ENCODE results near the gene NOL9.

DNA sequence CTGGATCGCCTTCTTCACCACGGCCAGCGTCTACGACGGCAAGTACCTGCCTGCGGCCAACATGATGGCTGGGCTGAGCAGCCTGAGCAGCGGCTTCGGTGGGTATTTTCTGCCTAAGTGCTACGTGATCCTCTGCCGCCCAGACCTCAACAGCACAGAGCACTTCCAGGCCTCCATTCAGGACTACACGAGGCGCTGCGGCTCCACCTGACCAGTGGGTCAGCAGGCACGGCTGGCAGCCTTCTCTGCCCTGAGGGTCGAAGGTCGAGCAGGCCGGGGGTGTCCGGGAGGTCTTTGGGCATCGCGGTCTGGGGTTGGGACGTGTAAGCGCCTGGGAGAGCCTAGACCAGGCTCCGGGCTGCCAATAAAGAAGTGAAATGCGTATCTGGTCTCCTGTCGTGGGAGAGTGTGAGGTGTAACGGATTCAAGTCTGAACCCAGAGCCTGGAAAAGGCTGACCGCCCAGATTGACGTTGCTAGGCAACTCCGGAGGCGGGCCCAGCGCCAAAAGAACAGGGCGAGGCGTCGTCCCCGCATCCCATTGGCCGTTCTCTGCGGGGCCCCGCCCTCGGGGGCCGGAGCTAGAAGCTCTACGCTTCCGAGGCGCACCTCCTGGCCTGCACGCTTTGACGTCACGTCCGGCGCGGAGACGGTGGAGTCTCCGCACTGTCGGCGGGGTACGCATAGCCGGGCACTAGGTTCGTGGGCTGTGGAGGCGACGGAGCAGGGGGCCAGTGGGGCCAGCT is 25.2 kb upstream of the NOL9 start, which contains the start of gene ZBTB48:
- TF ChIP-seq, protein P1, sequence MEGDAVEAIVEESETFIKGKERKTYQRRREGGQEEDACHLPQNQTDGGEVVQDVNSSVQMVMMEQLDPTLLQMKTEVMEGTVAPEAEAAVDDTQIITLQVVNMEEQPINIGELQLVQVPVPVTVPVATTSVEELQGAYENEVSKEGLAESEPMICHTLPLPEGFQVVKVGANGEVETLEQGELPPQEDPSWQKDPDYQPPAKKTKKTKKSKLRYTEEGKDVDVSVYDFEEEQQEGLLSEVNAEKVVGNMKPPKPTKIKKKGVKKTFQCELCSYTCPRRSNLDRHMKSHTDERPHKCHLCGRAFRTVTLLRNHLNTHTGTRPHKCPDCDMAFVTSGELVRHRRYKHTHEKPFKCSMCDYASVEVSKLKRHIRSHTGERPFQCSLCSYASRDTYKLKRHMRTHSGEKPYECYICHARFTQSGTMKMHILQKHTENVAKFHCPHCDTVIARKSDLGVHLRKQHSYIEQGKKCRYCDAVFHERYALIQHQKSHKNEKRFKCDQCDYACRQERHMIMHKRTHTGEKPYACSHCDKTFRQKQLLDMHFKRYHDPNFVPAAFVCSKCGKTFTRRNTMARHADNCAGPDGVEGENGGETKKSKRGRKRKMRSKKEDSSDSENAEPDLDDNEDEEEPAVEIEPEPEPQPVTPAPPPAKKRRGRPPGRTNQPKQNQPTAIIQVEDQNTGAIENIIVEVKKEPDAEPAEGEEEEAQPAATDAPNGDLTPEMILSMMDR (IDR thresholded peaks at IDR 0.05), result no peak
- TF ChIP-seq POLR2A (IDR thresholded peaks at IDR 0.05) (peak; percentile 65 to 92), EP300 (IDR thresholded peaks at IDR 0.05) (no peak)
